GM18505 (cell line): ENCODE results near the gene HTR3C.
"Not testable (repeated sequence)": the region's sequence is repeated elsewhere in the genome, so short reads cannot be mapped to it uniquely, and the experiment has no call there.

Experiments
- ATAC-seq: cut with Tn5 transposase; IDR thresholded peaks from one replicate; pipeline ENCODE4 v1.9.1; 2021; ENCODE audit not compliant: unreplicated experiment
- POLR2A ChIP-seq: IDR thresholded peaks from 4 replicates; pipeline ENCODE4 v1.6.1; 2011; ENCODE audit warnings: borderline replicate concordance; ENCODE audit not compliant: insufficient read depth, insufficient read length; ENCODE audit errors: extremely low read depth

Gene HTR3C, protein sequence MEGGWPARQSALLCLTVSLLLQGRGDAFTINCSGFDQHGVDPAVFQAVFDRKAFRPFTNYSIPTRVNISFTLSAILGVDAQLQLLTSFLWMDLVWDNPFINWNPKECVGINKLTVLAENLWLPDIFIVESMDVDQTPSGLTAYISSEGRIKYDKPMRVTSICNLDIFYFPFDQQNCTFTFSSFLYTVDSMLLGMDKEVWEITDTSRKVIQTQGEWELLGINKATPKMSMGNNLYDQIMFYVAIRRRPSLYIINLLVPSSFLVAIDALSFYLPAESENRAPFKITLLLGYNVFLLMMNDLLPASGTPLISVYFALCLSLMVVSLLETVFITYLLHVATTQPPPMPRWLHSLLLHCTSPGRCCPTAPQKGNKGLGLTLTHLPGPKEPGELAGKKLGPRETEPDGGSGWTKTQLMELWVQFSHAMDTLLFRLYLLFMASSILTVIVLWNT

DNA sequence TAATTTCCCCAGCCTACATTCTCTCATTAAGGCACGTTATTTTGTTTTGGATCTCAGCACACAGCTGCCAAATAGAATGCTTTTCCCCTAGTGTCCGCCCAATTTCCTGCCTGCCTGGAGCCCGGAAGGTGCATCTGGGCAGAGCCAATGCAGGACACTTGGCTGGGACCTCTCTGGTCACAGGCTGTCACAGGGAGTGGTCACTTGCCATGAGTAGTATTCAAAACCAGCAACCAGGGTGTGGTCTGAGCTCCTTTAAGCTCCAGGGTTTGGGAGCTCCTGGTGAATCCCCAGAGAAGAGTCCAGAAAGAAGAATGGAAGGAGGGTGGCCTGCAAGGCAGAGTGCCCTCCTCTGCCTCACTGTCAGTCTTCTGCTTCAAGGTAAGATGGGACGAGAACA, at the start of gene HTR3C:
Gene HTR3C, plus strand, starts transcription at position 281 of the 400 bp plus-strand sequence. Its CDS starts 34 bp downstream, at position 315.
- no peak for TF ChIP-seq POLR2A
- ATAC-seq, result no peak

DNA sequence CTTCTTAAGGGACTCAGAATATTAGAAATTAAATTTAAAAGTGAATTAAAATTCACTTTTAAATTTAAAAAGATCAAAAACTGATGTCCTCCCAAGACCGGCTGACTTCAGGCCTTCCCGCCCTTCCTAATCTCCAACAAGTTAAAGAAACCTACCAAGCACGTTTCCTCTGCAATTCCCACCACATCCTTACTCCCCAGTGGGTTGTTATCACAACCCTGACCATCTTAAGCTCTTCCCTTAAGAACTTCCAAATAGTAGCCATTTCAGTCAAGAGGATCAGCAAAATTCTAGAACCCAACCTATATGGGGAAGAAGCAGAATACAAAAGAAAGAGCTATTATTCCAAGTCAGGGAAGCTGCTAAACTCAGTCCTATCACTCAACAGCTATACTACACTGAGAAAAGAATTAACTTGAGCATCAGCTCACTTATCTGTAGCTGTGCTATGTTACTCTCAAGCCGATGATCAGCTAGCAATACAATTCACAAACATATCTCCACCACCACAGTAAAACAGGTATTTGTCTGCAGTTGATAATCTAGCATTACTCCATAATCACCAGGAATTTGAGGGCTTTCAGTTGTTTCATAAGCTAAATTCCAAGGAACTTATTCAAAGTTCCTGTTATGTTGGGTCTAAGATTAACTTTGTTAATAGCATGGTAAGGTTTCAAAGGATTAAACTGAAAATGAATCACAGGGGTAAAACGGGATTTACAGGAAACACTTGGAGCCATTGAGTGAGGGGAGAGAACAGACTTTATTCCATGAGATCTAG, 49.5 kb upstream of the HTR3C start:
- no peak for TF ChIP-seq POLR2A
- ATAC-seq, result no peak

DNA sequence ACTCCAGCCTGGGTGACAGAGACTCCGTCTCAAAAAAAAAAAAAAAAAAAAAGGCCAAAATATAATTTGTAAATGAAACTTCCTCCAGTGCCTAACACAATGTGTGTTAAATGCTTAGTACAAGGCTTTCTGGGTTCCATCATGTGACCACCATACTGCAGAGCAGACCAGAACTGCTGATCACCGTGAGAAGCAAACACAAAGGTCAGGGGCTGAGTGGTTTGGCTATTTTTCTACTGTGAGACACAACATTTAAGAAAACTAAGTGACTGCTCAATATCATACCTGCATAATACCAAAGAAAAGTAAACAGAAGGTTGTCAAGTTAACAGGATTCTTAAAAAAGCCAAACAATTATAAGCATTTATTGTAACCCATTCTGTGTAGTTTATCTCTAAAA, 48.4 kb upstream of the HTR3C start:
- TF ChIP-seq POLR2A, result no peak
- ATAC-seq, result no peak

DNA sequence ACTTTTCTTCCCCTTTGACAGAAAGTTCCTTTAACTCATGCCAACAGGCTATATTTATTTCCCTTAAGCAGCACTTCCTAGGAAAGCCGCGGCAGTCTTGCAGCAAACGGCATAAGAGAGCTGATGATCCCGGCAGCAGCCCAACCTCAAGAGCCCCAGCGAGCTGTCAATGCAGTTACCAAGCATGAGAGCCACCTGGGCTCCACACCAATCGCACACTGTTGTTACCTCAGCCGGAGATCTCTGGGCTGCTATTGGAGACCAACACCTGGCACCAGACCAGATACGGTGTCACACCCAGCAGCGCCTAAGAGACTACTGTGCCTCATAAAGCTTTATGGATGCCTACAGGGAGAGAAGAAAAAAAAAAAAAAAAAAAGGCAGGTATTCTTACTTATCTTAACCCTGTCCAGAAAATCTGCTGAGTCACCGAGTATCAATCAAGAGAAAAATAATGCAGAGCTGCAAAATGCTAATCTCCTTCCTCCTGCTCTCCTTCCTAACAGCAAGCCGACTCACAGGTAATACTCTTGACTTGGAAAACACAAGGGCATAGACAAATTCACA, 46.8 kb upstream of the HTR3C start:
- peak; percentile 69 for ATAC-seq
- no peak for TF ChIP-seq POLR2A

DNA sequence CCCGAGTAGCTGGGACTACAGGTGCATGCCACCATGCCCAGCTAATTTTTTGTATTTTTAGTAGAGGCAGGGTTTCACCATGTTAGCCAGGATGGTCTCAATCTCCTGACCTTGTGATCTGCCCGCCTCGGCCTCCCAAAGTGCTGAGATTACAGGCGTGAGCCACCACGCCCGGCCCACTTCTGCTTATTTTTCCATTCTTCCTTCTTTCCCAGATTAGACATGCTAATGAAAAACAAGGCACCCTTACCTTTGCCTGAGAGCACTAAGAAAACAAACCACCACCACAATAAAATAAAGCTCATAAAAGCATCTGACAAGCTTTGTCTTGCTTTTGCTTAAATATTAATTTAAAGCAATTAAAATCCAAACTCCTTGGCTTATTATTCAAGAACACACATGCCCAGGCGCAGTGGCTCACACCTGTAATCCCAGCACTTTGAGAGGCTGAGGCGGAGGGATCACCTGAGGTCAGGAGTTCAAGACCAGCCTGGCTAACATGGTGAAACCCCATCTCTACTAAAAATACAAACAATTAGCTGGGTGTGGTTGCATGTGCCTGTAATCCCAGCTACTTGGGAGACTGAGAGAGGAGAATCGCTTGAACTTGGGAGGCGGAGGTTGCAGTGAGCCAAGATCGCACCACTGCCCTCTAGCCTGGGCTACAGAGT, 45.6 kb upstream of the HTR3C start:
- ATAC-seq, result not testable (repeated sequence)

DNA sequence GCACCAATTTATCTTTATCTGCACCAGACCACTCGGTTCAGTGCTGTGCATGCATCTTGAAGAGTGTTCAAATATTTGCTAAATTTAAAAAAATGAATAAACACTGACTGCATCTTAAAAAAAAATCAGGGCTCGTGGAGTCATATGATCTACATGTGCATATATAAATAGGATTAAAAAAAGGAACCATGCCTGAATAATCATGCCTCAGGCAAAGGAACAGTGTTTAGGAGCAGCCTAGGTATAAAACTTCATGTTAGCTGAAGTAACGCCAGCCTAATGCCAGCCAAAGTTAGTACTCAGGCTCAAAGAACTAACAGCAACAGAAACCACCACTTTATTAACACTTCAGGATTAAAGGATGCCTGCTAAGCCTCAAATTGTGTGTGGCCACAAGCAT, 44.7 kb upstream of the HTR3C start:
- no peak for TF ChIP-seq POLR2A

DNA sequence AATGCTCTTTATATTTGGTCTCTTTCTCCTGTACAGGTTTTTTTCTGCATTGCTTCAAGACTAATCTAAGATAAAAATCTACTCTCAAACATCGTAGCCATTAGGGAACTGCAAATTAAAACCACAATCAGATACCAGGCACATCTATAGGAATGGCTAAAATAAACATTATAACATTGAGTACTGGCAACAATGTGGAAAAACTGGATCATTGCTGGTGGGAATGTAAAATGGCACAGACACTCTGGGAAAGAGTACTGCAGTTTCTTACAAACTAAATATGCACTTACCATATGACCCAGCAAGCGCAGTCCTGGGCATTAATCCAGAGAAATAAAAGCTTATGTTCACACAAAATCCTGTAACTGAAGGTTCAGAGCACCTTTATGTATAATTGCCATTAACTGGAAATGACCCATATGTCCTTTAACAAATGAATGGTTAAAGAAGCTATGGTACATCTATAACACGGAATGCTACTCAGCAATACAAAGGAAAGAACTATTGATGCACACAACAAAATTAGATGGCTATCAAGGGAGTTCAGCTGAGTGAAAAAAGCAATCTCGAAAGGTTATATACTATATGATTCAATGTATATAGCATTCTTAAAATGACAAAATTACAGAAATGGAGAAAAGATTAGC, 41.5 kb upstream of the HTR3C start:
- ATAC-seq, result no peak
- no peak for TF ChIP-seq POLR2A

More for the DNA sequence above, 44.7 kb upstream of the HTR3C start:
- no peak for ATAC-seq

DNA sequence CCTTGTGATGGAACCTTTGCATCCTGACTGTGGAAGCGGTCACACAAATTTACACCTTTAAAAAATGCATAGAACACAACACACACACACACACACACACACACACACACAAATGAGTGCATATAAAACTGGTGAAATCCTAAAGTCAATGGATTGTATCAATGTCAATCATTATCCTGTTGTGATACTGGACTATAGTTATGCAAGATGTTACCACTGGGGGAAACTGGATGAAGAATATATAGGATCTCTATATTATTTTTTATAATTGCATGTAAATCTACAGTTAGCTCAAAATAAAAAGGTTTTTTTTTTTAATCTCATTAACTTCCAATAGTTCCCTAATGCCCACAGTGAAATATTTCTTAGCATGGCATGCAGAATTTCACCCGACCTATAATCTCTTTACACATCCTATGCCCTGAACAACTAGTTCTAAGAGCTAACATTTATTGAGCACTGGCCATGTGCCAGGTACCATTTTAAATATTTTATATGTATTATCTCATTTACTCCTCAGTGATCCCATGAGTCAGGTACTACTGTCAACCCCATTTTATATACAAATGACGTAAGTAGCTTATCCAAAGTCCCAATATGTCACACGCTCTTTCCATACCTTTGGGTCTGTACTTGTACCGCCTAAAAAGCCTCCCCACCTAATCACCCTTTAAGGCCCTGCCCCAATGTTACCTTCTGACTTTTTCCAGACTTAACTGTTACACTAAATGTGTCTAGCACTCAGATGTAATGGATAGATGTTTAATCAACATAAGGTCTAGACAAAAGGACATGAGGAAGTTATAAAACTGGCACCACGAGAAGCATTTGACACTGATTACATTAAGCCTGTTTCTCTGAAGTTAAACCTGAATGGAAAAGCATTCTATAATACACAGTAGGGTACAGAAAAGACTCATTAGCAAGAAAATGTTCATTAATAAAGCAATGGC, 40.6 kb upstream of the HTR3C start:
- ATAC-seq, result no peak
- TF ChIP-seq POLR2A, result no peak

DNA sequence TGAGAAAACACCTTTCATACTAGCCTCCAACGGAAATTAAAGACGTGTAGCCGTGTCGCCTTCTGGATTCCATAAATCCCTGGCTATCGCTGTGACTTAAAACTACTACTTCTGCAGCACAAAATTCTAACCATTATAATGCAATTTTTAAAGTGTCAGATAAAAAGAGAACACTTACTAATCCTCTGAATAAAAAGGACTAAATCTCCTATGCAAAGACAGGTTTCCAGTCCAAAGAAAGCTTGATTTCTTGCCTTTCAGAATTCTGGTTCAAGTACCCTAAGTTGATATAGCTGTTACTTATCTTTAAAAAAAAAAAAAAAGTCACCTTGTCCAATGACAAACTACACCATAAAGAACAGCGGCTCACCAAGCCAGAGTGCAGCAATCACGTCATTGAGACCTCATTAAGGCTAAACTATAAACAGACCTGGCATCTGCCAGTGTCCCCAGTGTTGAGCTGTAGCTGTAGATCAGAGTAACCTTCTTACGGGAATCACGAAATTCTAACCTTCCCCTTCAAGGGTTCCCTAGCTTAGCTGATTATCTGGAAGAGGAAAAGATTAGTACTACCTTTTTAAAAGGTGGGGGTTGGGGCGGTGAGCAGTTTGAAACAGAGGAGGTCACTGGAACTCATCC, 37.3 kb upstream of the HTR3C start:
- TF ChIP-seq POLR2A, result no peak
- no peak for ATAC-seq

DNA sequence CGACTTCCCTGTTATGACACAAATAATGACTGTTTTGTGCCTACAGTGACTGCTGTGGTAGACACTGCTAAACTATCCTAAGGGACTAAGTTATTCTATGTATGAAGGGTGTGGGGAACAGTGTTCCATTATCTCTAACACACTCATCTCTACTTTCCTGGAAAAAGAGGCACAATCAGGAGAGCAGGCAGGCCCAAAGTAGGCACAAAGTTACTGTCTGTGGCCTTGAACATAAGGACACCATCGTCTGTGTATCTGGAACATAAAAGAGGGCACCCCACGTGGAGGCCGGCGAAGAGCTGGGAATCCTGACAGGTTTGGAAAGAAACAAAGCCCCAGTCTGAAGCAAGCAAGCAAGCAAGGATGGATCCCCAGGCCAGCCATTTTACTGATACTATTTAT, 36.7 kb upstream of the HTR3C start:
- no peak for ATAC-seq
- TF ChIP-seq POLR2A, result no peak
